ENCODE data around the gene ARSG.

The ARSG gene

DNA sequence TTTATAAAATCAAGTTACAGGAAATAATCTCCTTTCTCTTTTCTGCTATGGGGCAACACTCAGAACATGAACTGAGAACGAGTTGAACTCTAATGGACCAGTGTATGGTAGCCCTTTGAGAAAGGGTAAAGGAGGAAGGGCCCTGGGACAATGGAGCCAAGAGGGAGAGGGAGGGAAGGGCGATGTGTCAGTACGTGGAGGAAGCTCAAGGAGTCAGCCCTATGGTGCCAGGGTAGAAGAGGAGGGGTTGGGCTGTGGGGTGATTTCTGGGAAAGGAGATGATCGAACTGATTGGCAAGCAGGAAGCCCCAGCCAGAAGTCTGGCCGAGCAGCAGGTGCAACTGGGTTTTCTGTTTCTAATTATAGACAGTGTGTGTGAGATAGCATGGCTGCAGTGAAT, 170.3 kb downstream of the ARSG start:
- Mint-ChIP-seq H3K4me1 (peaks cover 59% of the 10 kb centered on the region), H3K27ac (ENCODE audit: low read depth) (no peak overlapping the region), H3K27me3 (no peaks in the 10 kb centered on the region), H3K36me3 (ENCODE audit: insufficient read depth) (peaks cover 3% of the 10 kb centered on the region), H3K4me3 (peak overlapping the region; percentile 14), H3K9me3 (no peaks in the 10 kb centered on the region)
- ATAC-seq (replicated peaks; ENCODE audit: extremely low read depth, poor library complexity, severe bottlenecking) = no peak
- DNase-seq (ENCODE audit: low spot score in 2 of 2) = no peak

DNA sequence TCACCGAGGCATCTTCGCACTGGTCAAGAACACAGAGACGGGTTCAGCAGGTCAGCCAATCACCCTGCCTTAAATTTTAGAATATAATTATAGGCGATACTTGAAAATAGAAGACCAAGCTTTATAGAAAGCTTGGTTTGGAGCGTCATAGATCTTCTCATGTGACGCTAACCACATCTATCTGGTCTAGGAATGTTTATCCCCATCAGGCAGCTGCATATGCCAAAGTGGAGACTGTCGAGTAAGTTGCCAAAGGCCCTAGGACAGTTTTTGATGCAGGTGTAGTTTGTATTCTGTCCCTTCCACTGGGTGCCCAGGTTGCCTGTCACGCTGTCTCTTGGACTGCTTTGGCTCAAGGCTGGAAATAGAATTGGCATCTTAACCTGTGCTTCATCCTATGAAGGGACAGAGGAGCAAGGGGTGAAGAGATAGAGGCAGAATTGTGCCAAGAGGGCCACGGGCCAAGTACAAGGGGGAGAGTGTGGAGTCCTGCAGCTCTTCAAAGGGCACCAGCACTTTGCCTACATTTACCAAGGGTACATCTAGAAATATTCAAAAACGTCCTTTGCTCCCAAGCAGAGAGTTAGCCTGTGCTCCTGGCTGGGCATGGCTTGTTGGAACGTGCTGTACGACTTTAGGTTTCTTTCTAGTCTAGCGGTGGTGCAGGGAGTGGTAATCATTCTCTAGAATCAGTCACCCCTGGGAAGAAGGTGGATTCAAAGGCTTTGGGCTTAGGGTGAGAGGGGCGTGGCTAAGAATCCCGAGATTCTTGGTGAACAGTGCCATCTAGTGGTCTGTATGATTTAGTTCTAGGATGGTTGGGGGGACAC, 171.3 kb downstream of the ARSG start:
- peak; percentile 51 to 58 for DNase-seq (ENCODE audit: low spot score in 2 of 2)
- ATAC-seq (replicated peaks; ENCODE audit: extremely low read depth, poor library complexity, severe bottlenecking) = peak; percentile 59
- H3K36me3 Mint-ChIP-seq (ENCODE audit: insufficient read depth) = peaks cover 4% of the 10 kb centered on the region
- H3K27ac Mint-ChIP-seq (ENCODE audit: low read depth) = no peak overlapping the region
- peaks cover 53% of the 10 kb centered on the region for H3K4me1 Mint-ChIP-seq
- H3K4me3 Mint-ChIP-seq = no peak overlapping the region
- H3K9me3 Mint-ChIP-seq = no peaks in the 10 kb centered on the region
- peaks cover 6% of the 10 kb centered on the region for H3K27me3 Mint-ChIP-seq

DNA sequence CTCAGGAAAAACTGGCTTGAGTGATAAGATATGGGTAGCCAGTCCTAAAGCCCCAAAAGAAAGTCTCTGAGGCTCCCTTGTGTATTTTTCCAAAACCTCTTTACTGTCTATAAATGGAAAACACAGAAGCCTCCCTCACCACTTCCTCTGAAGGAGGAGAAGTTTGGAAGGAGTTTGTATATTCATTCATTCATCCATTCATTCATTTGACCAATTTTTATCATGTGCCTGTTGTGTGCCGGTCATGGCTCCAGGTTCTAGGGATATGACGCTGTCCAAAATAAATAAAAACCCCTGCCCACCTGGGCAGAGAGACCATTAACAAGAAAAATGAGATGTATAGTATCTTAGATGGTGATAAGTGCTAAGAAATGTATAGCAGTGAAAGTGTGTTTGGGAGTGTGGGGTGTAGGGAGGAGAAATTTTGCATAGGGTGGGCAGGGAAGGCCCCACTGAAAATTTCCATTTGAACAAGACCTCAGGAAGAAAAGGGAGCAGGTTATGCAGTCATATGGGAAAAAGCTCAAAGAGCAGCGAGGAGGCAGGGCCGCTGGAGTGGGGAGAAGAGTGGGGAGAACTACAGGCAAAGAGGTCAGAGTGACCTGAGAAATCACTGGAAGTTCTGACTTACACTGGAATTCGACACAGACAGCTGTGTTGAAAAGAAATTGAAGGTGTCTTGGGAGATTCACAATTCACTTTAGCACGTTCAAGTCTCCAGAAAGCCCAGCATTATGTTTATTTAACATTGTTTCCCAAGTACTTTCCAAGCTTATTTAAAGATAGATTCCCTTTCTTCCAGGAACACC, 172.1 kb downstream of the ARSG start:
- Mint-ChIP-seq H3K36me3 (ENCODE audit: insufficient read depth) (peaks cover 4% of the 10 kb centered on the region), H3K27me3 (peaks cover 14% of the 10 kb centered on the region), H3K4me3 (no peak overlapping the region), H3K4me1 (peaks cover 47% of the 10 kb centered on the region), H3K27ac (ENCODE audit: low read depth) (no peak overlapping the region), H3K9me3 (no peaks in the 10 kb centered on the region)
- ATAC-seq (replicated peaks; ENCODE audit: extremely low read depth, poor library complexity, severe bottlenecking) (no peak), DNase-seq (ENCODE audit: low spot score in 2 of 2) (no peak)

DNA sequence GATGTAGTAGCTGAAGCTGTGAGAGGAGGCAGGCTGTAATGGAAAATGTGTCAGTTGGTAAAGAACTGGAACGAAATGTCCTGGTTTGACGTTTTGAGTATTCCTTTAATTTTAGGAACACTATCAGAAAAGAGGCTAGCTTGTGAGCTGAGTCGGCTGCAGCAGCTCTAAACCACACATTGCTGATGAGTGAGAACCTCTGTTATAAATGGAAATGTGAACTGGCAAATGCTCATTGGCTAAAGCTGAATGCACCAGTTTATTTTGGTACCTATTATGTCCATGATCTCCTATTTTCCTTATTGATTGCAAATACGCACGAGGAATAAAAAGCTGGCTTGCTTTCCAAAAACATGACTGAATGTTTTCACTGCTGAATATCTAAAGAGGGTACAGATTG, 177.0 kb downstream of the ARSG start:
- Mint-ChIP-seq H3K27me3 (peaks cover 39% of the 10 kb centered on the region), H3K4me1 (no peaks in the 10 kb centered on the region), H3K9me3 (no peaks in the 10 kb centered on the region), H3K36me3 (ENCODE audit: insufficient read depth) (peaks cover 2% of the 10 kb centered on the region), H3K4me3 (no peak overlapping the region), H3K27ac (ENCODE audit: low read depth) (no peak overlapping the region)
- DNase-seq (ENCODE audit: low spot score in 2 of 2) (no peak), ATAC-seq (replicated peaks; ENCODE audit: extremely low read depth, poor library complexity, severe bottlenecking) (no peak)

DNA sequence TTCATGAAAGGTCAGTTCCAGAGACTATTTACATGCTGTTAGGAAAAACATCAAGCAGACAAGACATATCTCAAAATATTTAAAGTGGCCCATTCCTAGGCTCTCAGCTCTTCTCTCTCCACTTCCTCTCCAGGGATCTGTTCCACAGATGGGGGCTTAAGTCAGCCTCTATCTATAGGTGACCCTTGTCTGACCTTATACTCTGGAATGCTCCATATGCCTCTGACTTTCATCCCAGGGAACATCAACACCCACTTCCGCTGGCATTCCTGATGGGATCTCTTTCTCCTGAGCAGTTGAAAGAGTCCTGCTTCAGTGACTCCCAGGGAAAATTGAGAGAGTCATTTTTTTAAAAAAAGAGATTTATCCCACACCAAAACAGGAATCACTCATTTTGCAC, 177.5 kb downstream of the ARSG start:
- ATAC-seq (replicated peaks; ENCODE audit: extremely low read depth, poor library complexity, severe bottlenecking) (no peak), DNase-seq (ENCODE audit: low spot score in 2 of 2) (no peak)
- peaks cover 39% of the 10 kb centered on the region for H3K27me3 Mint-ChIP-seq

More for the DNA sequence above, 177.5 kb downstream of the ARSG start:
- Mint-ChIP-seq H3K9me3 (no peaks in the 10 kb centered on the region), H3K4me3 (no peak overlapping the region), H3K27ac (ENCODE audit: low read depth) (no peak overlapping the region), H3K36me3 (ENCODE audit: insufficient read depth) (peaks cover 2% of the 10 kb centered on the region), H3K4me1 (no peaks in the 10 kb centered on the region)
